ENCODE measurements around the gene SCYGR6.

SCYGR6 gene

DNA sequence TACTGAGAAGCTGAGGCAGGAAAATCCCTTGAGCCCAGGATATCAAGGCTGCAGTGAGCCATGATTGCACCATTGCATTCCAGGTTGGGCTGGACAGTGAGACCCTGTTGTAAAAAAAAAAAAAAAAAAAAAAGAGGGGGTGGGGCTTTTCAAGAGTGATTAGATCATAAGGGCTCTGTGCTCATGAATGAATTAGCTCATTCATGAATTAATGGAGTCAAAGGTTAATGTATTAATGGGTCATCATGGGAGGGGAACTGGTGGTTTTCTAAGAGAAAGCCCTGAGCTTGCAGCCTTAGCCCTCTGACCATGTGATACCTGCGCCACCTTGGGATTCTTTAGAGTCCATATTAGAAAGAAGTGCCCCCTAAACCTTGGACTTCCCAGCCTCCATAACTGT is 11.3 kb downstream of the SCYGR6 start:
- DNase-seq (ENCODE audit: low read depth) = no peak

DNA sequence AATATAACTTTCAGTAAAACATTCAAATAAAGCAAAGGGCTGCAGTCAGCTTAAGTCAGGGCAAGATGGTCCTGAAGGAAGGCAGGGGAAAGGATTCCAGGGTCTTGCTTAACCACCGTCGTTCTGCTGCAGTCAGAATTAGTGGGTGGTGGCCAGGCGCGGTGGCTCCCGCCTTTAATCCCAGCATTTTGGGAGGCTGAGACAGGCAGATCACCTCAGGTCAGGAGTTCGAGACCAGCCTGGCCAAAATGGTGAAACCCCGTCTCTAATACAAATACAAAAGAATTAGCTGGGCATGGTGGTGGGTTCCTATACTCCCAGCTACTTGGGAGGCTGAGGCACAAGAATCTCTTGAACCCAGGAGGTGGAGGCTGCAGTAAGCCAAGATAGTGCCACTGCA is 13.6 kb downstream of the SCYGR6 start:
- DNase-seq (ENCODE audit: low read depth) = no peak

DNA sequence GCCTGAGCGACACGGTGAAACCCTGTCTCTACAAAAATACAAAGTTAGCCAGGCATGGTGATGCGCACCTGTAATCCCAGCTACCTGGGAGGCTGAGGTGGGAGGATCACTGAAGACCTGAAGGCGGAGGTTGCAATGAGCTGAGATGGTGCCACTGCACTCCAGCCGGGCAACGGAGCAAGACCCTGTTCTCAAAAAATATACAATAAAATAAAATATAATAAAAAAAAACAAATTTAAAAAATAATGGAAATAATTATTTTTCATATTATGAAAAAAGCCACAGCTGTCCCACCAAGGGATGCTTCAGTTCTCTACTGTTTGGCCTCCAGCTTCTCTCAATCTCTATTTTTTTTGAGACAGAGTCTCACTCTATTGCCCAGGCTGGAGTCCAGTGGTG is 17.2 kb downstream of the SCYGR6 start:
- no peak for DNase-seq (ENCODE audit: low read depth)

DNA sequence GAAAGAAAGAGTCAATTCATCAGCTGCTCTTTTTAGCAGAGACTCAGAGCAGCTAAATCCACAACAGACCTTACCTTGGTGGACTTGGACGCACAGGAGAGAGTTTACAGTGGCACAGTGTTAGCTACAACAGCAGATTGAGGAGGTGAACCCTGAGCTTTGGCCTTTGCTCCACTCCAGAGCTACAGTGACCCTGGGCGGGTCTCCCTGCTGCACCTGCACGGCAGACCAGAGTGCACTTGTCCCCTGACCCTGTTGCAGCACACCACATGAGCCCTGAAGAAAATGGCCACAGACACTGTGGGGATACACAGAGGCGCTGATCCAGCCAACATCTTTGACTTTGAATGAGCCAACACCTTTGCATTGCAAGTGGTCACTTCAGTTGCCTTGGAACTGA is 17.7 kb downstream of the SCYGR6 start:
- DNase-seq (ENCODE audit: low read depth) = no peak

DNA sequence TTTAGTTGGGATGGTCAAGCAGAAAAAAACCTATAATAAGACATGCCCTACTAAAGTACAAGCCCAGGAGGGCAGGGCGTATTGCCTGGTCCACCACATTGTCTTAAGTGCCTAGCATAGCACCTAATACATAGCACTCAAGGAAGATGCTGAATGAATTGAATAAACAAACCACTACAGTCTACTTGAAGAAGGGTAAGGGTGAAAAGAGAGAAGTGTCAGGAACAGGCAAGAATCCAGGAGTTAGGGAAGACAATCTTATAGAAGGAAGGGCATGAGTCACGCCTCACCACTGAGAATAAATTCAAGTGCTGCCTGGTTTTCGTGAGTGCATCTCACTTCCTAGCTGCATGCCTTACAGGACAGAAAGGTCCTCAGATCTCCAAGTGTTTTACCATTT is 20.6 kb downstream of the SCYGR6 start:
- no peak for DNase-seq (ENCODE audit: low read depth)

DNA sequence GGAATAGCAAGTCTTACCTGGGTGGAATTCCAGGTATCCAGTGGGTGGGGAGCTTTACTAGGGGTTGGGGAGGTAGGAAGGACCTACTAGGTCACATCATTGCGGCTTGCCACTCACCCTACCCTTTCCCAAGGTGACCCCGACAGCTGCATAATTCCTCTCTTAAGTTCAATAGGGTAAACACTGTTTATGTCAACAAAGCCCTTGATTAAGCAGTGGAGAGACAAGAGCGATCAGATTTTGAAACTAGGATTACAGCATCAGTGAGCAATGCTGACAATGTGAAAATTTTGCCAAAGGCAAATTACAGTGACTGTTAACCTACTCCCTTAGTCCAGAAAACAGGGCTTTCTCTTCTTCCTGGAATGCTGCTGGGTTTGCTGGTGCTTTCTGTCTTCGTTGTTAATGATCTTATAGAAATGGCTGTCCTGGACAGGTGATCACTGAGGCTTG is 21.3 kb downstream of the SCYGR6 start:
- DNase-seq (ENCODE audit: low read depth) = no peak

DNA sequence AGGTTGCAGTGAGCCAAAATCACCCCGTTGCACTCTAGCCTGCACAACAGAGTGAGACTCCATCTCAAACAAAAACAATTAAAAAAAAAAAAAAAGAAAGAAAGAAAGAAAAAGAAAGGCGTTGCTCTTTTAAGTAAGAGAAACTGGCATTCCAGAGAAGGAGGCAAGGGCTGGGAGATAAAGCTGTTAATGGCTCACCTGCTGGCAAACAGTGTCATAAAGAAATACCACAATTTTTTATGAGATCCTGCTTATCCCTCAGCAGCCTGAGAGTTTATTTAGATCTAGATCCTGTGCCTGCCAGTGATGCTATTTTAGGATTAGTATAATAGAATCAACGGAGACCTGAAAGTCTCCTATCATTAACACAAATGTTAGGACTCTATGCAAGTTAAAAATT is 23.0 kb downstream of the SCYGR6 start:
- DNase-seq (ENCODE audit: low read depth) = no peak

DNA sequence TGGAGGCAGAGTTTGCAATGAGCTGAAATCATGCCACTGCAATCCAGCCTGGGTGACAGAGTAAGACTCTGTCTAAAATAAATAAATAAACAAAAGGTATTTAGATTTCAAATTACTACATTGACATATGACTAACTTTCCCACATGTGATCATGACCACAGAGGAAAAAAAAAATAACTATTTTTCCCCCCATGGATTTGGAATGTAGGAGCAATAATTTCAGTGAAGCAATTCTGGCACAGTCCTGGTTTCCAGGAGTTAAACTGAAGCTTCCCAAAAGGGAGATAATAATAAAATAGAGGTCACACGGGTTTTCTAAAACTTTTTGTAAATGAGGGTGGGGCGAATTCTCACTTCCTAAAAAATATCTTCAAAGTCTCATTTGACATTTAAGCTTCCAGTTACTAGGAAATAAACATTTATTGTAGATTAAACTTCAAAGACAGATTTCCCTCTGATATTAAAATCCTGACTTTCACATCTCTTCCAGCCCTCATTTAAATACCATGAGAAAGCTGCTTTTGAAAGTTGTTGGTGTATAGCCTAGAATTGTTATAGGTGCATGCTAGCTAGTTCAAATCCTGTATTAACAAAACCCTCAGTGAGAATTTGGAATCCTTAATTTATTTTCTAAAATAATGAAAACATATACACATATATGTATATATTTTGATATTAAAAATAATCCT is 27.4 kb downstream of the SCYGR6 start:
- DNase-seq (ENCODE audit: low read depth) = no peak

DNA sequence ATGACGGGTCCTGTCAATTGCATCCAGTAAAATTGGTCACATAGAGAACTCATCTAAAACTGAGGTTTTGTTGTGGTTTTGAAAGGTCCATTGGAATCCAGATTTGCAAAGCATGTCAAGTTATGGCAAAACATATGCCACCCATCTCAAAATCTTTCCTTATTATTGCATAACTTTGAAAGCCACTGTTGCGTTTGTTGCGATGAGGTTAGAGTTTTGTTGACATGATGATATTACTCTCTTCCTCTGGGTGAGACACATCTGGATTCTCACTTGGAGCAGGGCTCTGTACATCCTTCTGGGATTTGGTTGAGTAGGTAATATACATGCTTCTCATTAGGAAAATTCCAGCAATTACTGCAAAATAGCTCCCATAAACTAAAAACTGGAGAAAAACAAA is 37.4 kb downstream of the SCYGR6 start:
- DNase-seq (ENCODE audit: low read depth) = no peak

DNA sequence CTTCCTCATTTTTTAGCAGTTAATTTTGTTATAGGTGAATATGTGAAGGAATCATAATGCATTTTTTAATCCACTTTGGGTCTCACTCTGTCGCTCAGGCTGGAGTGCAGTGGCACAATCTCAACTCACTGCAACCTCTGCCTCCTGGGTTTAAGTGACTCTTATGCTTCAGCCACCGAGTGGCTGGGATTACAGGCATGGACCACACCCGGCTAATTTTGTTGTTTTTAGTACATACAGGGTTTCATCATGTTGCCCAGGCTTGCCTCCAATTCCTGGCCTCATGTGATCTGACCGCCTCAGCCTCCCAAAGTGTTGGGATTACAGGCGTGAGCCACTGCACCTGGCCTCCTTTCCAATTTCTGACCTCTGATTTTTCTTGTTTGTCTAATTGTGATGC is 40.3 kb downstream of the SCYGR6 start:
- no peak for DNase-seq (ENCODE audit: low read depth)

DNA sequence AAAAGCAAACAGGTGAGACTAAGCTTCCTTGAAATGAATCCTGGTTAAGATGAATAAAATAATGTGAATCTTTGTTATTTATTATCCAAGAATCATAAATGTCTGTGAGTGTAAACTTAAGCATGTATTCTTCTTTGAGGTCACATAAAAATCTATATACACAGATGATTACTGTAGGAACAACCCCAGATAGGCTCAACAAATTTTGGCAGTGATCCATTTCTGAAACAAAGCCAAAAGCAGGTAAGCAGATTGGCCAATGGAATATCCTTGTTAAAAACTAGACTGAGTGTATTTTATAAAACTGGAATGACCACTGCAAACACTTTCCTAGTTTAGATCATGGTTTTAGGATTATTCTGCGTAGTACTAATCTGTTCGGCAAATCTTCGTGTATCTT is 46.6 kb downstream of the SCYGR6 start:
- no peak for DNase-seq (ENCODE audit: low read depth)

DNA sequence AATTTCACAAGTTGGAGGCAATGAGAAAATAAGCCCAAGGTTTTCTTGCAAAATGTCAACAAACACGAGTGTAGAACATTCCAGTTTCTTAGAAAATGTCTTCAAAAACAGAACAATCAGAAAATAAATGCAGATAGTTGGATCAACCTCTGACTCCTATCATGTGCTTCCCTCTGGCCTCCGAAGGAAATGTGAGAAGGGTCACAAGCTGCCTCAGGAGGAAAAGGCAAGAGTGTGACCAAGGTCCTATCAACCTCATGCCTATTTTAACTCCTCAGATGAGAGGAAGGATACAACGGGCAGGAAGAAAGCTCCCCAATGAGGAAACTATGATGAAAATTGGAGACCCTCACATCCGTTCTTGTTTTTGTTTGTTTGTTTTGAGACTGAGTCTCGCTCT is 50.1 kb downstream of the SCYGR6 start:
- DNase-seq (ENCODE audit: low read depth) = no peak

Data from stimulated activated CD8-positive, alpha-beta memory T cell treated with anti-CD3 and anti-CD28 coated beads, Interleukin-7, amount 100 ng/mL, for 24 hours (primary cell).